Rectal smooth muscle tissue (tissue), 1 donor: ENCODE results near the gene C19orf12.
"Not testable (repeated sequence)": the region's sequence is repeated elsewhere in the genome, so short reads cannot be mapped to it uniquely, and the experiment has no call there.

Source experiments
- H3K27ac ChIP-seq: one replicate; pipeline ENCODE4 v1.7.0; 2013; ENCODE audit warnings: low read depth, low read length, inconsistent platforms
- H3K27me3 ChIP-seq: one replicate; pipeline ENCODE4 v1.7.0; 2013; ENCODE audit warnings: low read length; ENCODE audit not compliant: control insufficient read depth, insufficient read depth
- H3K36me3 ChIP-seq: one replicate; pipeline ENCODE4 v1.7.0; 2013; ENCODE audit warnings: low read length; ENCODE audit not compliant: control insufficient read depth, insufficient read depth
- H3K4me1 ChIP-seq: one replicate; pipeline ENCODE4 v1.7.0; 2013; ENCODE audit warnings: low read length; ENCODE audit not compliant: control insufficient read depth, insufficient read depth
- H3K4me3 ChIP-seq: one replicate; pipeline ENCODE4 v1.7.0; 2013; ENCODE audit warnings: low read length
- H3K9ac ChIP-seq: one replicate; pipeline ENCODE4 v1.7.0; 2013; ENCODE audit warnings: low read length

The C19orf12 gene

GRCh38 chr19:29717051-29717450, 2.0 kb upstream of the C19orf12 start:
- no peak overlapping the region for H3K9ac ChIP-seq
- no peak overlapping the region for H3K4me3 ChIP-seq
- H3K4me1 ChIP-seq, result peaks cover 10% of the 10 kb centered on the region
- H3K27me3 ChIP-seq, result no peaks in the 10 kb centered on the region
- H3K27ac ChIP-seq, result no peak overlapping the region
- peaks cover 2% of the 10 kb centered on the region for H3K36me3 ChIP-seq

- no peaks in the 10 kb centered on the region for H3K27me3 ChIP-seq
- peak overlapping the region; percentile 93 for H3K4me3 ChIP-seq
- peak overlapping the region; percentile 97 for H3K27ac ChIP-seq
- peaks cover 2% of the 10 kb centered on the region for H3K36me3 ChIP-seq
- H3K4me1 ChIP-seq, result peaks cover 10% of the 10 kb centered on the region
- H3K9ac ChIP-seq, result peak overlapping the region; percentile 90
Observed at GRCh38 chr19:29715701-29716581, 880 bp upstream of the C19orf12 start.

- Histone ChIP-seq H3K9ac (peak overlapping the region; percentile 90), H3K4me3 (peak overlapping the region; percentile 93), H3K4me1 (peaks cover 10% of the 10 kb centered on the region), H3K27ac (peak overlapping the region; percentile 97), H3K27me3 (no peaks in the 10 kb centered on the region), H3K36me3 (peaks cover 2% of the 10 kb centered on the region)
Observed at GRCh38 chr19:29714371-29714952, 599 bp downstream of the C19orf12 start.

GRCh38 chr19:29712744-29713516, 2.1 kb downstream of the C19orf12 start:
- Histone ChIP-seq H3K27me3 (no peaks in the 10 kb centered on the region), H3K9ac (no peak overlapping the region), H3K4me1 (peaks cover 10% of the 10 kb centered on the region), H3K4me3 (no peak overlapping the region), H3K36me3 (peaks cover 2% of the 10 kb centered on the region), H3K27ac (no peak overlapping the region)

- Histone ChIP-seq H3K27ac (no peak overlapping the region), H3K4me1 (peaks cover 10% of the 10 kb centered on the region)
Observed at GRCh38 chr19:29711584-29712132, 3.4 kb downstream of the C19orf12 start.

DNA sequence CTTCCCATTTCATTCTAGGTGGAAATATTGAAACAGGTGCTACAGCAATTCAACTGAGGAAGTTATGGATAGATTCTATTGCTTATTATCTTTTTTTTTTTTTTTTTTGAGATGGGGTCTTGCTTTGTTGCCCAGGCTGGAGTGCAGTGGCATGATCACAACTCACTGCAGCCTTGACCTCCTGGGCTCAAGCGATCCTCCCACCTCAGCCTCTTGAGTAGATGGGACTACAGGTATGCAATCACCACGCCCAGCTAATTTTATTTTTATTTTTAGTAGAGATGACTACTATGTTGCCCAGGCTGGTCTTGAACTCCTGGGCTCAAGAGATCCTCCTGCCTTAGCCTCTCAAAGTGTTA, 5.6 kb downstream of the C19orf12 start:
- H3K27ac ChIP-seq, H3K4me1 ChIP-seq, H3K27me3 ChIP-seq, H3K9ac ChIP-seq, H3K4me3 ChIP-seq: not testable (repeated sequence)
- peaks cover 19% of the 10 kb centered on the region for H3K36me3 ChIP-seq

More at GRCh38 chr19:29711584-29712132, 3.4 kb downstream of the C19orf12 start:
- no peak overlapping the region for H3K9ac ChIP-seq
- H3K27me3 ChIP-seq, result no peaks in the 10 kb centered on the region
- H3K36me3 ChIP-seq, result peaks cover 11% of the 10 kb centered on the region
- no peak overlapping the region for H3K4me3 ChIP-seq

- no peak overlapping the region for H3K9ac ChIP-seq
- no peak overlapping the region for H3K27ac ChIP-seq
Observed at GRCh38 chr19:29708554-29709439, 6.3 kb downstream of the C19orf12 start.

GRCh38 chr19:29706635-29707034, 8.4 kb downstream of the C19orf12 start:
- no peaks in the 10 kb centered on the region for H3K27me3 ChIP-seq
- no peak overlapping the region for H3K9ac ChIP-seq
- H3K36me3 ChIP-seq, result peaks cover 22% of the 10 kb centered on the region
- H3K4me1 ChIP-seq, result no peaks in the 10 kb centered on the region
- H3K4me3 ChIP-seq, result no peak overlapping the region
- no peak overlapping the region for H3K27ac ChIP-seq

More at GRCh38 chr19:29708554-29709439, 6.3 kb downstream of the C19orf12 start:
- Histone ChIP-seq H3K4me1 (peaks cover under 1% of the 10 kb centered on the region), H3K36me3 (peaks cover 19% of the 10 kb centered on the region), H3K27me3 (no peaks in the 10 kb centered on the region), H3K4me3 (peak overlapping the region; percentile 26)

DNA sequence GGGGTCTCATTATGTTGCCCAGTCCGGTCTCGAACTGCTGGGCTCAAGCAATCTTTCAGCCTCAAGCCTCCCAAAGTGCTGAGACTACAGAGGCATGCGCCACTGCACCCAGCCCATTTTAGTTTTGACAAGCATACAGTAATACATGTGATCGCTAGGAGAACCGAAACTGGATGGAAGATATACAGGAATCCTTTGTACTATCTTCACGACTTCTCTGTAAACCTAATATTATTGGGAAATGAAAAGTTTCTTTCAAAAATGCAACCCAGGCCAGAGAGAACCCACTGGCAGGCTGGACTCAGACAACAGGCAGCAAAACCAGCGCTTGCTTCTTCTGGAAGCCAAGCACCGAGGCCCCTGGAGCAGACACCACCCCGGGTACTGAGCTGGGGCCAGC, 9.4 kb downstream of the C19orf12 start:
- H3K27me3 ChIP-seq, result no peaks in the 10 kb centered on the region
- H3K36me3 ChIP-seq, result peaks cover 26% of the 10 kb centered on the region
- H3K4me3 ChIP-seq, result no peak overlapping the region
- H3K9ac ChIP-seq, result no peak overlapping the region
- H3K27ac ChIP-seq, result no peak overlapping the region
- no peaks in the 10 kb centered on the region for H3K4me1 ChIP-seq

DNA sequence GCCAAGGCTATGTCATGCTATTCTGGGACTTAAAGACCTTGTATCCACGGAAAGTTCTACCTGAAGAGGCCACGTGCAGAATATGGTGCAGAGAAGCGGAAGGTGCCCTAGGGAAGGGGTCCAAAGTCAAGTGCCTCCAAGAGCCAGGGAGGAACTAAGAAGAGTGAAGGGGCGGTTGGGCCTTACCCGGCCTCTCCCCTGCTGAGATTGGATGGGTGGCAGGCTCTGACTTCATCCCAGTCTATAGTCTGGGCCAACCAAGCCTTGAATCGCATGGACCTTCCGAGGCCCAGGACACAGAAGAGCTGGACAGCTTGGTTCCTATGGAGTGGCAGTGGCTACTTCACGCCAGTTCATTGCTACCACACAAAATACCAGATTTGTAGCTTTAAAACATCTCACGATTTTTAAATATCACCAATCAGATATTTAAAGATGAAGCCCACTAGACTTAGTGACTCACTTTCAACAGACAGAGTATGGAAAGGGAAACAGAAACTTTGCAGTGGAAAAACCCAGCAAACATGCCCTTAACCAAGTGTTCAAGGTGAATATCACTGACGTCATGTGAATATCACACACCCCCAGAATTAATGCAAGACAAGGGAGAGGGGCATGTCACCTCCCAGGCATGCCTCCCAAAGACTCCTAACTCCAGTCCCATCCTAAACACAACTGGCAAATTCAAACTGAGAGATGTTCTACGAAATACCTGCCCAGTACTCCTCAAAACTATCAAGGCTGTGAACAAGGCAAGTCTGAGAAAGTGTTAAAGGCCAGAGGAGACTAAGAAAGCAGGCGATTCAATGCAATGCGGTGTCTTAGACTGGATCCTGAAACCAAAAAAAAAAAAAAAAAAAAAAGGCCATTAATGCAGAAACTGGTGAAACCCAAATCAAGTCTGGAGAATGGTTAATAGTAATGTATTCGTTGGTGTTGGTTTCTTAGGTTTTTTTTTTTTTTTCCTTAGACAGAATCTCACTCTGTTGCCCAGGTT, 10.2 kb downstream of the C19orf12 start:
- H3K9ac ChIP-seq, result no peak overlapping the region
- H3K27ac ChIP-seq, result no peak overlapping the region
- H3K4me1 ChIP-seq, result no peaks in the 10 kb centered on the region

DNA sequence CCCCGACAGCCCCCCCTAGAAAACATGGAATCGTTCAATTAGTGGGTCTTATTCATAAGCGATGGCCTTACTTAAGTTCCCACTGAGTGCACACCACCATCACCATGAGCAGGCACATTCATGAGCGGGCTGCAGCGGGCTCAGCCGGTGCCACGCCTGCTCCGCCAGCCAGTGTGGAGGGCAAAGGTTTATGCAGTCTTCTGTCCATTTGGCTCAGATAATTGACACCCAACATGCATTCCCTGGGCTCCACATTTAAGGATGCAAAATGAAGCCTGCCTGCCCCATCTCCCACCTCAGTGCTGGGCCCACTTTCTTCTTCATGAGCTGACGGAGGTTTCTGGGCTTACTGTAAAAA, 12.1 kb downstream of the C19orf12 start:
- no peaks in the 10 kb centered on the region for H3K27me3 ChIP-seq
- H3K36me3 ChIP-seq, result peaks cover 26% of the 10 kb centered on the region
- H3K4me1 ChIP-seq, result no peaks in the 10 kb centered on the region
- no peak overlapping the region for H3K27ac ChIP-seq
- no peak overlapping the region for H3K9ac ChIP-seq
- no peak overlapping the region for H3K4me3 ChIP-seq

More for the DNA sequence above, 10.2 kb downstream of the C19orf12 start:
- Histone ChIP-seq H3K36me3 (peaks cover 26% of the 10 kb centered on the region), H3K4me3 (no peak overlapping the region), H3K27me3 (no peaks in the 10 kb centered on the region)
